Neuronal stem cell (in vitro differentiated cells): ENCODE results near the gene ADGRV1.

Source experiments
- DNase-seq: peaks from one replicate; pipeline ENCODE4 v3.0.0-alpha.2; 2013; ENCODE audit warnings: low spot score
- H2AFZ ChIP-seq: one replicate; pipeline ENCODE4 v1.6.1; 2013; ENCODE audit warnings: mild to moderate bottlenecking, low read length, inconsistent platforms
- H2AK5ac ChIP-seq: 2 replicates; pipeline ENCODE4 v1.6.1; 2013; ENCODE audit warnings: low read depth, mild to moderate bottlenecking, inconsistent platforms, low read length, moderate library complexity, mixed read lengths
- H2BK120ac ChIP-seq: 2 replicates; pipeline ENCODE4 v1.6.1; 2013; ENCODE audit warnings: low read depth, mild to moderate bottlenecking, inconsistent platforms, low read length, moderate library complexity, mixed read lengths
- H2BK12ac ChIP-seq: one replicate; pipeline ENCODE4 v1.6.1; 2013; ENCODE audit warnings: low read length, inconsistent platforms
- H2BK15ac ChIP-seq: 2 replicates; pipeline ENCODE4 v1.6.1; 2013; ENCODE audit warnings: mild to moderate bottlenecking, low read length, inconsistent platforms, mixed read lengths
- H2BK5ac ChIP-seq: one replicate; pipeline ENCODE4 v1.6.1; 2013; ENCODE audit warnings: inconsistent platforms, mild to moderate bottlenecking, low read length, moderate library complexity
- H3K14ac ChIP-seq: one replicate; pipeline ENCODE4 v1.6.1; 2013; ENCODE audit warnings: low read length, inconsistent platforms
- H3K18ac ChIP-seq: 2 replicates; pipeline ENCODE4 v1.6.1; 2013; ENCODE audit warnings: low read length, inconsistent platforms
- H3K23ac ChIP-seq: 2 replicates; pipeline ENCODE4 v1.6.1; 2013; ENCODE audit warnings: low read depth, mild to moderate bottlenecking, mixed read lengths, low read length, inconsistent platforms; ENCODE audit not compliant: poor library complexity
- H3K27ac ChIP-seq: replicated peaks from 3 replicates; pipeline ENCODE4 v1.5.1; 2013; ENCODE audit warnings: low read length, inconsistent platforms
- H3K27me3 ChIP-seq, 3 experiments: 2 replicates each; pipeline ENCODE4 v1.6.1; 2013; ENCODE audit warnings: low read length in 3 of 3, mild to moderate bottlenecking in 2 of 3, inconsistent platforms in 1 of 3, low read depth in 1 of 3, mixed read lengths in 1 of 3, moderate library complexity in 1 of 3; ENCODE audit not compliant: control insufficient read depth in 3 of 3, insufficient read depth in 3 of 3
- H3K36me3 ChIP-seq, 2 donors: replicated peaks in 1 of 2; 2 replicates each; pipeline ENCODE4 v1.6.1; 2013; ENCODE audit warnings: low read length in 2 of 2; ENCODE audit not compliant: control insufficient read depth in 2 of 2, insufficient read depth in 2 of 2
- H3K4ac ChIP-seq: 2 replicates; pipeline ENCODE4 v1.6.1; 2013; ENCODE audit warnings: inconsistent platforms, mild to moderate bottlenecking, low read length, moderate library complexity
- H3K4me1 ChIP-seq, 2 donors: 1 replicate in 1 of 2; 2 replicates in 1 of 2; pipeline ENCODE4 v1.6.1; 2013; ENCODE audit warnings: low read length in 2 of 2, low read depth in 1 of 2; ENCODE audit not compliant: control insufficient read depth in 2 of 2, insufficient read depth in 1 of 2
- H3K4me2 ChIP-seq: one replicate; pipeline ENCODE4 v1.6.1; 2013; ENCODE audit warnings: mild to moderate bottlenecking, low read length, inconsistent platforms; ENCODE audit not compliant: insufficient read depth, poor library complexity, severe bottlenecking
- H3K4me3 ChIP-seq, 2 donors: 2 replicates each; pipeline ENCODE4 v1.5.1; 2013; ENCODE audit warnings: low read length in 2 of 2, mild to moderate bottlenecking in 2 of 2, inconsistent platforms in 1 of 2, moderate library complexity in 1 of 2
- H3K79me1 ChIP-seq: one replicate; pipeline ENCODE4 v1.6.1; 2013; ENCODE audit warnings: low read depth, mild to moderate bottlenecking, inconsistent platforms, low read length, moderate library complexity
- H3K9ac ChIP-seq: one replicate; pipeline ENCODE4 v1.6.1; 2013; ENCODE audit warnings: mild to moderate bottlenecking, low read depth, low read length, inconsistent platforms; ENCODE audit not compliant: poor library complexity
- H3K9me3 ChIP-seq, 2 donors: replicated peaks in 1 of 2; 2 replicates each; pipeline versions ENCODE3 to v1.6.1; 2013; ENCODE audit warnings: low read length in 2 of 2, mild to moderate bottlenecking in 2 of 2, inconsistent platforms in 1 of 2, low read depth in 1 of 2, mixed read lengths in 1 of 2, moderate library complexity in 1 of 2; ENCODE audit not compliant: control insufficient read depth in 2 of 2, insufficient read depth in 1 of 2
- H4K8ac ChIP-seq: one replicate; pipeline ENCODE4 v1.6.1; 2013; ENCODE audit warnings: low read depth, mild to moderate bottlenecking, inconsistent platforms, low read length, moderate library complexity
- H4K91ac ChIP-seq: one replicate; pipeline ENCODE4 v1.6.1; 2013; ENCODE audit warnings: low read length, low read depth, mild to moderate bottlenecking, inconsistent platforms; ENCODE audit not compliant: poor library complexity
- WGBS, 2 donors: extraction: QIAGEN DNeasy Blood & Tissue Kit; methylation state at CpG; one replicate each; pipeline ENCODE4 v1.1.7; 2013; ENCODE audit warnings: missing lambda C conversion rate in 2 of 2, mixed read lengths in 1 of 2; ENCODE audit not compliant: insufficient read length in 2 of 2, insufficient replicate concordance in 1 of 2; ENCODE audit errors: extremely low coverage in 2 of 2; 5-methylcytosine and 5-hydroxymethylcytosine counted together

Gene ADGRV1

GRCh38 chr5:90889325-90889600 lies 330.7 kb downstream of the ADGRV1 start:
- no peak overlapping the region for H2BK12ac ChIP-seq
- peaks cover 0 to 5% of the 10 kb centered on the region in 2 donors for H3K4me1 ChIP-seq
- H3K4ac ChIP-seq = no peak overlapping the region
- no peak overlapping the region for H2BK5ac ChIP-seq
- H3K23ac ChIP-seq = no peak overlapping the region
- H2BK120ac ChIP-seq = no peak overlapping the region
- H3K27me3 ChIP-seq = no peaks in the 10 kb centered on the region
- no peak overlapping the region for H2BK15ac ChIP-seq
- no peak for DNase-seq
- H3K4me2 ChIP-seq = no peak overlapping the region
- no peak overlapping the region for H3K14ac ChIP-seq
- H3K9ac ChIP-seq = no peak overlapping the region
- no peaks in the 10 kb centered on the region for H3K36me3 ChIP-seq
- no peak overlapping the region for H2AFZ ChIP-seq
- H4K8ac ChIP-seq = no peak overlapping the region
- no peak overlapping the region for H3K18ac ChIP-seq
- H2AK5ac ChIP-seq = no peak overlapping the region
- H4K91ac ChIP-seq = no peak overlapping the region
- H3K27ac ChIP-seq = no peak overlapping the region
- no peaks in the 10 kb centered on the region for H3K9me3 ChIP-seq
- no peak overlapping the region for H3K4me3 ChIP-seq
- no peaks in the 10 kb centered on the region for H3K79me1 ChIP-seq

GRCh38 chr5:90890180-90890579 lies 331.6 kb downstream of the ADGRV1 start:
- H2BK120ac ChIP-seq = no peak overlapping the region
- no CpG with 5 or more reads among the region's 1 CpG for WGBS, 2 donors
- H4K91ac ChIP-seq = no peak overlapping the region
- H3K27ac ChIP-seq = no peak overlapping the region
- no peak for DNase-seq
- H3K9ac ChIP-seq = no peak overlapping the region
- H3K9me3 ChIP-seq = no peaks in the 10 kb centered on the region
- H3K18ac ChIP-seq = no peak overlapping the region
- no peak overlapping the region for H3K4me2 ChIP-seq
- H4K8ac ChIP-seq = no peak overlapping the region
- H3K4me1 ChIP-seq = peaks cover 0 to 5% of the 10 kb centered on the region in 2 donors
- no peak overlapping the region for H2AFZ ChIP-seq
- H3K14ac ChIP-seq = no peak overlapping the region
- H3K79me1 ChIP-seq = no peaks in the 10 kb centered on the region
- H2AK5ac ChIP-seq = no peak overlapping the region
- no peak overlapping the region for H3K4me3 ChIP-seq
- H3K23ac ChIP-seq = no peak overlapping the region
- H2BK12ac ChIP-seq = no peak overlapping the region
- H3K4ac ChIP-seq = no peak overlapping the region
- peaks cover 0 to 1% of the 10 kb centered on the region in 2 donors for H3K36me3 ChIP-seq
- H2BK5ac ChIP-seq = no peak overlapping the region
- no peak overlapping the region for H2BK15ac ChIP-seq
- H3K27me3 ChIP-seq = no peaks in the 10 kb centered on the region

- DNase-seq = no peak
- H3K18ac ChIP-seq = no peak overlapping the region
- no peak overlapping the region for H4K91ac ChIP-seq
- WGBS, 2 donors = no CpG with 5 or more reads among the region's 2 CpGs
- peaks cover 0 to 3% of the 10 kb centered on the region in 2 donors for H3K4me1 ChIP-seq
- no peak overlapping the region for H3K9ac ChIP-seq
- H3K27me3 ChIP-seq = no peaks in the 10 kb centered on the region
- H3K14ac ChIP-seq = no peak overlapping the region
- H3K79me1 ChIP-seq = no peaks in the 10 kb centered on the region
- no peak overlapping the region for H3K23ac ChIP-seq
- H3K4ac ChIP-seq = no peak overlapping the region
- H3K27ac ChIP-seq = no peak overlapping the region
- H2BK15ac ChIP-seq = no peak overlapping the region
- H3K9me3 ChIP-seq = no peaks in the 10 kb centered on the region
- no peak overlapping the region for H3K4me2 ChIP-seq
- H2AFZ ChIP-seq = no peak overlapping the region
- H3K36me3 ChIP-seq = peaks cover 0 to 6% of the 10 kb centered on the region in 2 donors
- H3K4me3 ChIP-seq = no peak overlapping the region
- H4K8ac ChIP-seq = no peak overlapping the region
- no peak overlapping the region for H2AK5ac ChIP-seq
- no peak overlapping the region for H2BK120ac ChIP-seq
- H2BK12ac ChIP-seq = no peak overlapping the region
- H2BK5ac ChIP-seq = no peak overlapping the region
Observed at GRCh38 chr5:90894866-90895420, 336.3 kb downstream of the ADGRV1 start.

- H3K9ac ChIP-seq = no peak overlapping the region
- DNase-seq = no peak
- H4K8ac ChIP-seq = no peak overlapping the region
- H3K79me1 ChIP-seq = no peaks in the 10 kb centered on the region
- no CpG with 5 or more reads among the region's 2 CpGs for WGBS, 2 donors
- no peaks in the 10 kb centered on the region for H3K27me3 ChIP-seq
- H2BK12ac ChIP-seq = no peak overlapping the region
- no peak overlapping the region for H3K23ac ChIP-seq
- H3K4ac ChIP-seq = no peak overlapping the region
- no peak overlapping the region for H2AFZ ChIP-seq
- H2BK15ac ChIP-seq = no peak overlapping the region
- H3K9me3 ChIP-seq = no peaks in the 10 kb centered on the region
- no peak overlapping the region for H2BK5ac ChIP-seq
- H3K4me3 ChIP-seq = no peak overlapping the region
- H2BK120ac ChIP-seq = no peak overlapping the region
- no peak overlapping the region for H3K27ac ChIP-seq
- no peak overlapping the region for H3K14ac ChIP-seq
- peaks cover 0 to 6% of the 10 kb centered on the region in 2 donors for H3K36me3 ChIP-seq
- no peak overlapping the region for H3K18ac ChIP-seq
- no peak overlapping the region for H3K4me2 ChIP-seq
- H4K91ac ChIP-seq = no peak overlapping the region
- H2AK5ac ChIP-seq = no peak overlapping the region
- no peaks in the 10 kb centered on the region for H3K4me1 ChIP-seq
Observed at GRCh38 chr5:90897618-90898017, 339.0 kb downstream of the ADGRV1 start.
